ENCODE results near the gene VPS29.
"Not testable (repeated sequence)": the region's sequence is repeated elsewhere in the genome, so short reads cannot be mapped to it uniquely, and the experiment has no call there.

VPS29 gene

GRCh38 chr12:110520876-110521712, 19.2 kb upstream of the VPS29 start:
- not testable (repeated sequence) for DNase-seq

DNA sequence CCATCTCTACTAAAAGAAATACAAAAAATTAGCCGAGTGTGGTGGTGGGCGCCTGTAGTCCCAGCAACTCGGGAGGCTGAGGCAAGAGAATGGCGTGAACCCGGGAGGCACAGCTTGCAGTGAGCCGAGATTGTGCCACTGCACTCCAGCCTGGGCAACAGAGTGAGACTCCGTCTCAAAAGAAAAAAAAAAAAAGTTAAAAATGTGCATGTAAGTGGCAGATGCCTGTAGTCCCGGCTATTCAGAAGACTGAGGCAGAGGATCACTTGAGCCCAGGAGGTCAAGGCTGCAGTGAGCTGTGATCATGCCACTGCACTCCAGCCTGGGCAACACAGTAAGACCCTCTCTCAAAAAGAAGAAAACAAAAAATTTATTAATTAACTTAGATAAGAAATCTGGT, 16.1 kb upstream of the VPS29 start:
- DNase-seq = not testable (repeated sequence)

GRCh38 chr12:110516995-110517394, 15.1 kb upstream of the VPS29 start:
- DNase-seq = no peak

DNA sequence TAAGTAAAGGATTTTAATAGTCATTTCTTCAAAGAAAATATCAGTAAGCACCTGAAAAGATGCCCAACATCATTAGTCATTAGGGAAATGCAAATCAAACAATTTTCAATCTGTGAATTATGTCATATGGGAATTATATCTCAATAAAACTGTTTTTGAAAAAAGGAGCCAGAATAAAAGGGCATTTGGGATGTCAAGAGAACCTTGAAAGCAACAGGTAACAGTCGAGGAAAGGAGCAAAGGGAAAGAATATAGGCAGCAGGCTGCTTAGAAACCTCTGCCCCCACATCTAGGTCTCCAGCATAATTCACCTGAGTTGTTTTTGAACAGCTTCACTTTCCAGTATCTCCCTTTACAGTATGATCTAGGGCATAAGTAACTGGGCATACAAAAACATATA, 12.5 kb upstream of the VPS29 start:
- no peak for DNase-seq

GRCh38 chr12:110513842-110514241, 11.9 kb upstream of the VPS29 start:
- DNase-seq = no peak

DNA sequence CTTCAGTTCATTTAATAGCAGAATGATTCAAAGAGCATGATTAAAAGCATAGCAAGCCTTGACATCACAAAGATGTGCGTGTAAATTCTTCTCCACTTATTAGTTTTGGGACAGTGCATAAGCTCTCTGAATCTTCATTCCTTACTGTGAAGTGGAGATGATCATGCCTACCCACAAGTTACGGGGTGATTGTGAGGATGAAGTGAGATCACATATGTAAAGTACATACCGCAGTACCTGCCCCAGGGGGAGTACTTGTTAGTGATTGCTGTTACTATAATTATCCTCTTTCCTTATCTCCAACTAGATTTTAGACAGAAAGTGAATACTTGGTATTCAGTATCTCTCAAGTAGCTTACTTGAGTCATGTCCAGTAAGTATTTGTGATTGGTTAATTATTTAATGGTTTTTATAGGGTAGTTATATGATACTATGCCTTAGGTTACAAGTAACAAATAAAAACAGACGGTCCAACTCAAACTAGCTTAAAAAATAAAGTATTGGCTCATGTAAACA, 6.2 kb upstream of the VPS29 start:
- DNase-seq = no peak

- DNase-seq = no peak
Observed at GRCh38 chr12:110505332-110505731, 3.4 kb upstream of the VPS29 start.

GRCh38 chr12:110503432-110503831, 1.5 kb upstream of the VPS29 start:
- no peak for DNase-seq

DNA sequence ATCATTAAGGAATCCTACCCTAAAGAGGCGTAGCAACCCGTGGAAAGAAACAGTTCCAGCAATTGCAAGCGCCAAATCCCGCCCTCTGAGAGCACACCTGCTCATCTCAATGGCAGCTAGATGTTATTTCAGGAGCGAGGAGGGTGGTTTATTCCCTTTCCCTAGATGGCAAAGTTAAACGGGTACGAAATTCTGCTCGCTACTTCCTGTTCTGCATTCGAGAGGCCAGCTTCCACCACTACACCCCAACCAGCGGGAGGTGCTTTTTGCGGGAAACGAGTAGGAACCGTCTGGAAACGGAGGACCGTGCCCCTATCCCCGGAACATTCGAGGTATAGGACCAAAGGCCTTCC, 536 bp downstream of the VPS29 start:
- peak; percentile 31 for DNase-seq

GRCh38 chr12:110498984-110499706, 2.8 kb downstream of the VPS29 start:
- DNase-seq = no peak

DNA sequence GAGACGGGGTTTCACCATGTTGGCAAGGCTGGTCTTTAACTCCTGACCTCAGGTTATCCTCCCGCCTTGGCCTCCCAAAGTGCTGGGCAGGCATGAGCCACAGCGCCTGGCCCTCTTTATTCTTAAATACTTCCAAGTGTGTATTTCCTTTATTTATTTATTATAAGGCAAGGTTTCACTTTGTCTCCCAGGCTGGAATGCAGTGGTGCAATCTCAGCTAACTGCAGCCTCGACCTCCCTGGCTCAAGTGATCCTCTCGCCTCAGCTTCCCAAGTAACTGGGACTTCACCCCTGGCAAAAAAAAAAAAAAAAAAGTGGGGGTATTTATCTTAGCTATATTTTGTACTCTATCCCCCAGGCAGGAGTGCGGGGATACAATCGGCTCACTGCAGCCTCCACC, 26.5 kb downstream of the VPS29 start:
- DNase-seq = no peak

DNA sequence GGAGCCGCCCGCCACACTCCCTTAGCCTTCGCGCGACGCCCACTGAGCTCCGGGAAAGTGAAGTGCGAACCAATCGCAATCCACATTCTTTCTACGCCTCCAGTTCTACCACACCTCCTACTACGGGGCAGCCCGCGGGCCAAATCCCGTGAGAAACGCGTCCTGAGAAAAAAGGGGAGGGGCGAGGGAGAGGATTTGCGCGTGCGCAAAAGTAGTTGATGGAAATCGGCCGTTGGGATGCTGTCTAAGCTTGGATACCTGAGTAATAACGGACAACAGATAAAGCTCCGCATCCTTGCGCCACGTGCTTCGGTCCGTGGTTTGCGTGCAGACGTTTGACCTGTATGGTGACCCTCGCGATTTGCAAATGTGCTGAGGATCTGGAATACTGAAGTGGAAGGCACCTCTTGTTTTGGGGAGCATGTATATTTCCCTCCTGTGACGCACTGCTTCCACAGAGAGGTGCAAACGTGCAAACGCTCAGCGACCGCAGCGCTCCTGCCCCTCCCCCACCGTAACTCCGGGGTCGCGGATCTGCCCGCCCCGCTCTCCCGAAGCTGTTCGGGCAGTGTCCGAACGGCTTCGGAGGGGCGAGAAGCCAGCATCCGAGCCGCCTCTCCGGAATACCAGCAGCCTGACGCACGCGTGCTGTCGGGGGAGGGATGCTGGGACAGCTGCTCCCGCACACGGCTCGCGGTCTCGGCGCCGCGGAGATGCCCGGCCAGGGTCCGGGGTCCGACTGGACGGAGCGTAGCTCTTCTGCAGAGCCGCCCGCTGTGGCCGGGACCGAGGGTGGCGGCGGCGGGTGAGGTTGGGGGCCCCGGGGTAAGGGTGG, 33.5 kb downstream of the VPS29 start, which contains the start of the genes FAM216A and GPN3:
Gene FAM216A (plus strand): TSS at position 632 of the 835 bp plus-strand sequence. CDS start 31 bp downstream, at position 663.
Gene GPN3 (minus strand): TSS at position 44 of the 835 bp plus-strand sequence. CDS start 54 bp downstream, outside the sequence.
- DNase-seq = peak; percentile 100

- DNase-seq = no peak
Observed at GRCh38 chr12:110467847-110468213, 34.1 kb downstream of the VPS29 start.

GRCh38 chr12:110466791-110467190, 35.1 kb downstream of the VPS29 start:
- no peak for DNase-seq

- not testable (repeated sequence) for DNase-seq
Observed at GRCh38 chr12:110465765-110466164, 36.1 kb downstream of the VPS29 start.

DNA sequence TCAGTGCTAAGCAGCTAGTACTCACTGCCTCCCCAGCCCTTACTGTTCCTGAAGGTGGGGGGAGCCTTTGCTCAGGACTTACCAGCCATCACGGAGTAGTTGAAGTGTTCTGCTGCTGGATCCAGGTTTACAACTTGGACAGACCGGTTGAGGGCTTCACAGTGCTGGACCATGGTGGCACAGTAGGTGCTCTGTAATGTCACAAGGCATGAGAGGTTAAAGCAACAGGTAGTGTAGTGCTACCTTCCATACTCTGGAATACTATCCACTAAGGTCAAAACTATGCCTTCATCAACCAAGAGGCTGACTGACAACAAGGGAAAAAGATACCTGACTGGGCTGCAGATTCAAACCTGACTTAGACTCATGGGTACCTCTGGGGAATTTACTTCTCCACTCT, 36.9 kb downstream of the VPS29 start:
- DNase-seq = no peak

DNA sequence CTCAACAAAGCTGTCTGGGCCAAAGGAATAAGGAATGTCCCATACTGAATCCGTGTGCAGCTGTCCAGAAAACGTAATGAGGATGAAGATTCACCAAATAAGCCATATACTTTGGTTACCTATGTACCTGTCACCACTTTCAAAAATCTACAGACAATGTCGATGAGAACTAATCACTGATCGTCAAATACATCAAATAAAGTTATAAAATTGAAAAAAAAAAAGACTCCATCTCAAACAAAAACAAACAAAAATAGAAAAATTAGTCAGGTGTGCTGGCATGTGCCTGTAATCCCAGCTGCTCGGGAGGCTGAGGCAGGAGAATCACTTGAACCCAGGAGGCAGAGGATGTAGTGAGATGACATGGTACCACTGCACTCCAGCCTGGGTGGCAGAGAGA, 40.7 kb downstream of the VPS29 start:
- DNase-seq = not testable (repeated sequence)

DNA sequence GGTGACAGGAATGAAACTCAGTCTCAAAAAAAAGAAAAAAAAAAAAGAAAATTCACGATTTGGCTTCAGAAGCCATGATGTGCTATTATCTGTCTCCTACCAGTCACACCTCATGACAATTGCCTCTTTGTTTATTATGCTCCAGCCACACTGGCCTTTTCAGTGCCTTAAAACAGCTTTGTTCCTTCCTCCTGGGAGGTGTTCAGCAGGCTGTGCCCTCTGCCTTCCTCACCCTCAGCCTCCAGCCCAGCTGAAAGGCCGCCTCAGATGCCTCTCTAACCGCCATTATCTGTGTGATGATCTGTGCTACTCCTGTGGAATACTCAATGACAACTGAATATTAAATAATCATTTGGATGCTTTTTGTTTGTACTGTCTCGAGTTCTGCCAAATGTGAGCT, 43.2 kb downstream of the VPS29 start:
- no peak for DNase-seq

DNA sequence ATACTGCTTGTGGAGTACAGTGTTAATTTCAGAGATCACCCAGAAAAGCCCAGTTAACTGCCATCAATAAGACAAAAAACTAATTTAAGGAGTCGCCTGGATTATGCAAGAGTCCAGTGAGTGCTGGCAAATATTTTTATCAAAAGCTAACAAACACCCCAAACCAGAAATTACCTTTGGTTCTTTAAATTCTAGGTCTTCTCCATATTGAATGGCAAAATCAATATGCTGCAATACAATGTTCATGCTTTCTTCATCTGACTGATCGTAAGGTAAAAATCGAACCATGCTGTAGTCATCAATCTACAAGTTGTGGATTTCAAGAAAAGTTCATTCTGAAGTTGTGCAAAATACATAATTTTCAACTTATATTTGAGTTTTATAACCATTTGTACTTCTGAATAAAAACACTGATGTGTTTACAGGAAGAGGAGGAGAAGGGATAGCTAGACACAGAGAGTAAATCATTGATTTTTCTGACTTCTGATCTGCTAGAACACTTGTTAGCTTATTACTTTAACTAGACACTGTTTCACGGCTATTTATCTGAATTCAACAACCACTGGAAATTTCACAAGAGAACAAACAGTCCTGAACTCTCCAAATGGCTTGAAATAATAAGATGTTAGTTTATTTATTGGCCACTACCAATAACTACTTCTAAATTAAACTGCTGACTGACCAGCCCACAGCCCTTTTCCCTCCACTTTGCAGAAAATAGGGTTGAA, 48.2 kb downstream of the VPS29 start:
- no peak for DNase-seq

GRCh38 chr12:110451263-110451662, 50.6 kb downstream of the VPS29 start:
- no peak for DNase-seq

- DNase-seq = peak; percentile 92
Observed at GRCh38 chr12:110449799-110450497, 52.0 kb downstream of the VPS29 start, which contains the start of gene ARPC3. Gene ARPC3 (minus strand): TSS chr12:110450337. CDS start chr12:110450260, 77 bp downstream.

Measured in NCI-H2227 treated with DMSO at 0.1 percent for 48 hours (cell line).